HUES6 (cell line): Measurements from ENCODE around the gene KIF21B.

Experiments
- H3K27ac ChIP-seq: 2 replicates; pipeline ENCODE4 v1.7.0; 2013; ENCODE audit warnings: low read depth, mild to moderate bottlenecking, low read length, inconsistent platforms
- H3K27me3 ChIP-seq: 2 replicates; pipeline ENCODE4 v1.6.1; 2013; ENCODE audit warnings: low read length; ENCODE audit not compliant: control insufficient read depth, insufficient read depth
- H3K36me3 ChIP-seq: 2 replicates; pipeline ENCODE4 v1.6.1; 2013; ENCODE audit warnings: low read length; ENCODE audit not compliant: control insufficient read depth, insufficient read depth
- H3K4me1 ChIP-seq: 2 replicates; pipeline ENCODE4 v1.6.1; 2013; ENCODE audit warnings: low read length; ENCODE audit not compliant: control insufficient read depth, insufficient read depth
- H3K4me3 ChIP-seq: 2 replicates; pipeline ENCODE4 v1.5.1; 2013; ENCODE audit warnings: low read depth, low read length
- H3K9ac ChIP-seq: one replicate; pipeline ENCODE4 v1.6.1; 2013; ENCODE audit warnings: mild to moderate bottlenecking, low read length
- H3K9me3 ChIP-seq: 2 replicates; pipeline ENCODE4 v1.6.1; 2013; ENCODE audit warnings: low read depth, low read length; ENCODE audit not compliant: control insufficient read depth, insufficient read depth

The KIF21B gene

GRCh38 chr1:200977071-200977754 lies 46.3 kb downstream of the KIF21B start:
- Histone ChIP-seq H3K36me3 (peaks cover 38% of the 10 kb centered on the region), H3K9me3 (peaks cover 14% of the 10 kb centered on the region), H3K4me1 (no peaks in the 10 kb centered on the region), H3K27ac (no peak overlapping the region), H3K4me3 (no peak overlapping the region), H3K27me3 (no peaks in the 10 kb centered on the region), H3K9ac (no peak overlapping the region)

GRCh38 chr1:200976634-200977033 lies 46.9 kb downstream of the KIF21B start:
- H3K4me3 ChIP-seq: no peak overlapping the region
- H3K4me1 ChIP-seq: no peaks in the 10 kb centered on the region
- H3K27ac ChIP-seq: no peak overlapping the region
- no peaks in the 10 kb centered on the region for H3K27me3 ChIP-seq
- peaks cover 38% of the 10 kb centered on the region for H3K36me3 ChIP-seq
- peaks cover 14% of the 10 kb centered on the region for H3K9me3 ChIP-seq
- H3K9ac ChIP-seq: no peak overlapping the region

- H3K27ac ChIP-seq: no peak overlapping the region
- peaks cover 8% of the 10 kb centered on the region for H3K9me3 ChIP-seq
- H3K4me3 ChIP-seq: no peak overlapping the region
- peaks cover 26% of the 10 kb centered on the region for H3K36me3 ChIP-seq
- no peak overlapping the region for H3K9ac ChIP-seq
- no peaks in the 10 kb centered on the region for H3K4me1 ChIP-seq
- no peaks in the 10 kb centered on the region for H3K27me3 ChIP-seq
These were observed 48.1 kb downstream of the KIF21B start for GRCh38 chr1:200975458-200975857.

GRCh38 chr1:200974711-200975110 lies 48.8 kb downstream of the KIF21B start:
- no peak overlapping the region for H3K9ac ChIP-seq
- H3K4me1 ChIP-seq: no peaks in the 10 kb centered on the region
- no peak overlapping the region for H3K27ac ChIP-seq
- H3K4me3 ChIP-seq: no peak overlapping the region
- H3K27me3 ChIP-seq: no peaks in the 10 kb centered on the region
- peaks cover 19% of the 10 kb centered on the region for H3K36me3 ChIP-seq
- peaks cover under 1% of the 10 kb centered on the region for H3K9me3 ChIP-seq

GRCh38 chr1:200973937-200974657 lies 49.4 kb downstream of the KIF21B start:
- Histone ChIP-seq H3K36me3 (peaks cover 15% of the 10 kb centered on the region), H3K4me1 (no peaks in the 10 kb centered on the region), H3K4me3 (no peak overlapping the region), H3K27me3 (no peaks in the 10 kb centered on the region), H3K27ac (no peak overlapping the region), H3K9ac (no peak overlapping the region), H3K9me3 (no peaks in the 10 kb centered on the region)

- H3K27me3 ChIP-seq: no peaks in the 10 kb centered on the region
- no peak overlapping the region for H3K4me3 ChIP-seq
- H3K9me3 ChIP-seq: no peaks in the 10 kb centered on the region
- no peak overlapping the region for H3K9ac ChIP-seq
- no peak overlapping the region for H3K27ac ChIP-seq
- no peaks in the 10 kb centered on the region for H3K4me1 ChIP-seq
- H3K36me3 ChIP-seq: peaks cover 12% of the 10 kb centered on the region
These were observed 50.4 kb downstream of the KIF21B start for GRCh38 chr1:200972985-200973742.

DNA sequence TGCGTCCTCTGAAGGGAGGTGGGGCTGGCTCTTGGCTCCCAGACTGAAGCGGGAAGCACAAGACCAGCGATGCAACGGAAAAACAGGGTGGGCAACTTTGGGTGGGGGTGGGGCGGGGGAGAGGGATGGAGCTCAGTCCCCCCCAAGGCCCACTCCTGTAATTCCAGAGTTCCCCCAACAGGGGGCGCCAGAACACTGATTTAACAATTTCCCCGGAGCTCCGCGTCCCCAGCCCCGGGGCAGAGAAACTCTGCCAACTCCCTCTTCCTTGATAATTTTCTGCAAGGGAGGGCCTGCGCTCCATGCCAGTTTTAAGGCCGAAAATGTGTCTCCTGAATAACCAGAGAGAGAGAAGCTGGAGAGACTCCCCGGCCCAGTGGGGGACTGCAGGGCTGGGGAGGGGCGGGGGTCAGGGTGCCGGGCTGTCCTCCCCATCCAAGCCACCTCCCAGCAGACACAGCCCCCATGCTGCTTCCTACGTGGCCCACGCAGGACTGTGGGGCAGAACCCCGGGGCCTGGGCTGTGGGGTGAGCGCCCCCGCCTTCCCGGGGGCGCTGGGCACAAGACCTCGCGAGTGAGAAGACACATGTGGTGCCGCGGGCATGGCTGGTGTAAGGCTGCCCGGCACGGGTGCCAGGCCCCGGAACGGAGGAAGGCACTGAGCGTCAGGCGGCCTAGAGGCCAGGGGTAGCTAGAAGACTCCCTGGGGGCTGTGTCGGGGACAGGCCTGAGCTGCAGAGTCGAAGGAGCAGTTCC lies 51.4 kb downstream of the KIF21B start:
- no peak overlapping the region for H3K27ac ChIP-seq
- peaks cover 9% of the 10 kb centered on the region for H3K36me3 ChIP-seq

DNA sequence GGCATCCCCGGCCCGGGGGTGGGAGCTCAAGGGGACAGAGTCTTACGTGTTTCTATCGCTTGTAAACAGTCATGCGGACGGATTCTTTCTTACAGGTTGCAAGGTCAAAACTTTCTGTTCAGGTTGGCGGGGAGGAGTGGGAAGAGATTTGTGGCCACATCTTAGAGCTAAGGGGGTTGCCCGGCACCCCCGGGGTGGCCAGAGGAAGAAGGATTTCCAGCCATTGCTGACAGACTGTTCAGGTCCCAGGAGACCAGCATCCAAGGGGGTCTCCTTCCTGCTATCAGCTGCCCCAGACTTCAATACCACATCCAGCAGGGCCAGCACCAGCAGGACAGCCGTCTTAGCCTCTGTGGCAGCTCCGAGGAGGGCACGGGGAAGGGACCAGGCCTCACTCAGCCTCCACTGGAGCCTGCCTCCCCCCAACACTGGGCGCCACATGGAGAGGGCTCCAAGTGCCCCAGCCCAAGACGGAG lies 52.0 kb downstream of the KIF21B start:
- H3K4me3 ChIP-seq: no peak overlapping the region
- H3K9me3 ChIP-seq: no peaks in the 10 kb centered on the region
- H3K27ac ChIP-seq: no peak overlapping the region
- H3K27me3 ChIP-seq: no peaks in the 10 kb centered on the region
- H3K4me1 ChIP-seq: 0 out of 2 replicates have a peak, but pooled peaks cover 3% of the 10 kb centered on the region
- peaks cover 5% of the 10 kb centered on the region; the same call in 1 of the 2 replicates for H3K36me3 ChIP-seq
- H3K9ac ChIP-seq: no peak overlapping the region

More for the DNA sequence above, 51.4 kb downstream of the KIF21B start:
- Histone ChIP-seq H3K27me3 (no peaks in the 10 kb centered on the region), H3K9ac (no peak overlapping the region), H3K4me3 (no peak overlapping the region), H3K9me3 (no peaks in the 10 kb centered on the region), H3K4me1 (0 out of 2 replicates have a peak, but pooled peaks cover 3% of the 10 kb centered on the region)

DNA sequence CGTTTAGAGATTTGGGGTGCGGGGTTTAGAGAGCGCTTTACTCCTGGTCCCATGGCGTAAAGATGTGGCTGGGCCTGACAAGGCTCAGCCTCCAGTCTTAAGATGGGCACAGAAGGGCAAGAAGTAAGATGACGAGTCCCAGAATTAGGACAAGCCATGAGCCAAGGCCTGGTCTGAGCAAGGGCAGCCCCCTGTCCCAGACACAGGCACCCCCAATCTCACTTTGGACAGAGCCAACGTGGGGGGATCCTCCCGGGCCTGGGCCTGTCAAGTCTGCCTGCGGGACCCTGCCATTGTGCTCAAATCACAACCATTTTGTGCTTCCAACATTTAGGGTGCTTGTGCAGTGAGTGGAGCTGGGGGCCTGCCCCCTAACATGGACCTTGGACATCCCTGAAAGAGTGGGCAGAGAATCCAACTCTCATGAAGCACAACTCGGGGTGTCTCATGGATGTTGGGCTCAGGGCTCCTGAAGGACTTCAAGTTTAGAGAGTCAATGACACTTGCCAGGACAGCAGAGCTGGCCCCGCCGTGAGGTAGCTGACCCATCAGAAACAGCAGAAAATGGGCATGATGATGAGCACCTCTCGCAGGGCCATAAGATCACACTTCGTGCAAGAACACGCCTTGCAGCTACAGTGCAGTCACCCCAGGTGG lies 52.6 kb downstream of the KIF21B start:
- 0 out of 2 replicates have a peak, but pooled peaks cover 3% of the 10 kb centered on the region for H3K4me1 ChIP-seq
- H3K9ac ChIP-seq: no peak overlapping the region
- no peak overlapping the region for H3K4me3 ChIP-seq
- no peak overlapping the region for H3K27ac ChIP-seq
- H3K27me3 ChIP-seq: no peaks in the 10 kb centered on the region
- H3K36me3 ChIP-seq: peaks cover 5% of the 10 kb centered on the region; the same call in 1 of the 2 replicates
- H3K9me3 ChIP-seq: no peaks in the 10 kb centered on the region
